Activated effector memory CD4-positive, alpha-beta T cell treated with Interleukin-2 at 50 U/mL for 16 hours (primary cell): ENCODE measurements around the gene KRTAP2-4.
"Not testable (repeated sequence)": the region's sequence is repeated elsewhere in the genome, so short reads cannot be mapped to it uniquely, and the experiment has no call there.

ENCODE experiments used
- DNase-seq: peaks from one replicate; pipeline ENCODE4 v3.0.0-alpha.2; 2020

Gene KRTAP2-4

DNA sequence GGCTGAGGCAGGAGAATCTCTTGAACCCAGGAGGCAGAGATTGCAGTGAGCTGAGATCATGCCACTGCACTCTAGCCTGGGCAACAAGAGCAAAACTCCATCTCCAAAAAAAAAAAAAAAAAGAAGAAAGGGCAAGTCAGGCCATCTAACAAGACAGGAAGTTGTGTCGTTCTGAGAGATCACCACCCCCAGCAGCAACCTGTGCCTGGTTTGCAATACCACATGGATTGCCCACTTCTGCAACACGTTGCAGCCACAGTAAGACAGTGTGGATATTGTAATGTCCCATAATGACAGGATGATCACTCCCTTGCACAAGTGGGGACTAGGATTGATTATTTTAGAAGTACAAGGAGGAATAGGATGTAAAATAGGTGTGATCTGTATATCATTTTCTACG lies 3.4 kb upstream of the KRTAP2-4 start:
- DNase-seq = no peak

DNA sequence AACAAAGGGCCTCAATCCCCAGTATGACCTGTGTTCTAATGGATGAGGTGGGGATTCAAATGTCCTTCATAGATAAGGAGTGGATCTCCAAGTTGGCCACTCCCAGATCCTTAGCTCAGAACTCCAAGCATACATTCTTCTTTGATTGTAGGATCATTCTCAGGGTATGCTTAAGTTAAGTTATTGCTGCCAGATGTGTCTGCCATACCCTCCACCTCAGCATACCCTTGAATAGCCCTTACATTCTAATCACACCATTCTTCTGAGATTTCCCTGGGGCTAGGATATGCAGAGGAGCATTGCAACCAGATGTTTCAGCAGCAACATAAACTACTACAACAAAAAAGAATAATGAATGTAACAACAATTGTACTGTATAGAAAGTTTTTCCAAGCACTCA lies 1.6 kb upstream of the KRTAP2-4 start:
- no peak for DNase-seq

DNA sequence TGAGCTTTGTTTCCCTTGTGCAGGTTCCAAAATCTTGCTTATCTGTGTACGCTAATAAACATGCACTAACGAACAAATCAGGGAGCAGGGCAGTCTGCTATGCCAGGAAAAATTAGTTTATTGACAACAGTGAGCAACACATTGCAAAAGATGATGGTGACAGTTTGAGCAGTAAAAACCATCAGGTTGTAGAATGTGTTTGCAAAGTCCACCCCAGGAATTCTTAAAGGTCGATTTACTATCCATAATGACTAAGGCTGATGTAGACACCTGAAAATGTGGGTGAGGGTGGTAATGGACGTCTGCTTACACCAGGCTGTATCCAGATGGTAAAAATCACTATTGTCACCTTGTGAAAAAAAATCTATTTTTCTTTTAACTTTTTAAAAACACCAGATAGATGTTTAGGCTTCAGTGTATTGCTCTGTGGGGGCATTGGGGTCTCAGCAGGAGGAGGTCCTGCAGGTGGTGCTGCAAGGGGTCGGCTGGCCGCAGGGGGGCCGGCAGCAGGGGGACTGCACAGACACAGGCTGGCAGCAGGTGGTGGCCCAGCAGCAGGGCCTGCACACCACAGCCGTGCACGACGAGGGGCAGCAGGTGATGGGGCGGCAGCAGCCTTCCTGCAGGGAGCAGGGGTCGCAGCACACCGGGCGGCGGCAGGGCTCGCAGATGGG lies 526 bp downstream of the KRTAP2-4 start:
- DNase-seq = not testable (repeated sequence)

DNA sequence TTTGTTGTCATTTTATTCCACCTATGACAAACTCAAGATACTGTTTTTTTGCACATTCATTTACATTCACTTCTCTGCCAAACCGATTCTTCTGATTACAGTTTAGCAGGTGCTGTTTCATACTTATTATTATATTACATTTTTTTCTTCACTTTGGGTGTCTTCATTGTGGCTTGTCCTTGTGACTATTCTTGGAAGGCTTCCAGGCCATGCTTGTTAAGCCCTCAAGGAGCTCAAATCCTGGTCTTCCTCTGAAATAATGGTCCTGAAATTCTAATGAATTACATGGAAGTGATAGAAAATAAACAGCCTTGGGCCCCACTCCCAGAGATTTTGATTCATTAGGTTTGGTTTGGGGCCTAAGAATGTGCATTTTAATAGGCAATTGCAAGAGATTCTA lies 1.4 kb downstream of the KRTAP2-4 start:
- DNase-seq = no peak

DNA sequence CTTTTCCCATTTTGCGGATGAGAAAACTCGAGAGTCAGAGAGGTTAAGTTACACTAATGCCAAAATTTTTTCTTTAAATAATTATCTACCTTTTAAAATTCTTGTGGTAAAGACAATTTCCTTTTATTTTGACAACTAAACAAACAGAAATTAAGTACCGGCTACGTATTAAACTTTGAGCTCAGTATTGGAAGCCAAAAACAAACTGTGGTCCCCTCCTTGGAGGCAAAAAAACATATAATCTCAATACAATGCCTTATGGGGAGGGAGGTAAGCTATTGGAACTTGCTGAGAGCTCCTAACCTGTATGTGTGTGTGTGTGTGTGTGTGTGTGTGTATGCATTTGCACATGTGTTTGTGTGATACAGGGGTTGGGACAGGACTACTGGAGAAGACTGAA lies 2.2 kb downstream of the KRTAP2-4 start:
- no peak for DNase-seq

DNA sequence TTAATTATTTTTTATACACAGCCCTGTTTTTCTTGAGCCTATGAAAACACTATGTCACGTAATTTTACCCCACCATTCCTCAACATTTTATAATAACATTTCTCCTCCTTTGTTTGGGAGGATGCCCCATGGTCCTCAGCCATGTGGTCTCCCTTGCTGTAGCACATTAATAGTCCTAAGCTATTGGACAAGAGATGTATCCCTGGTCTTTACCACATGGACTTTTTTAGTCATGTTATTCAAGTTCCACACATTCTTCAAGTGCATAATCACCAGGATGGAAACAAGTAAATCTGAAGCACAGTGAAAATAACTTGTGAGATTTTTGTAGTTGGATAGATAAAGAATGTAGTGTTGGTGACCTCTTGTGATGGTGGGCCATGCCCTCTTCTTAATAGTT lies 3.7 kb downstream of the KRTAP2-4 start:
- DNase-seq = no peak

DNA sequence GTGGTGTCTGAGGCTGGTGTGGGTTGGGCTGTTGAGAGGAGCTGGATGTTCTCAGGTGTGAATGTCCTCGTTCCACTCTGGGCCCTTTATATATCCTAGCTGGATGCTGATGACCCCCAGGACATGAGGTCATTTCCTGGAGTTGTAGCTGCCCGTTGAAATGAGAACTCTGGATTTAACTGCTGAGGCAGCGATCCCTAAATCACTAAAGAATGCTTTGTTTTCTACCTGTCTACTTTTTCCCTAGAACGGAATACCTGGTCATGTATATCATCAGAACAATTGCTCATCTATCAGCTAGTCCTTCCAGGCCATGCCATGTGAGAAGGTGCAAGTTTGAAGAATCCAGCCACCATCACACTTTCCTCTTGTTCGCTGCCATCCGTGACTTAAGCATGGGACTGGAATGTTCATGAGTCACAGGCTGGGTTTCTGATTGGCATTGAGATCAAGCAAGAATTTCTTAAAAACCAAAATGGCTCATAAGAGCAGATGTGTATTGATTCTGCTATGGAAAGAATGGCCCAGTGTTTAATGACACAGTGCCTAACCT lies 5.6 kb downstream of the KRTAP2-4 start, which contains the start of gene KRTAP2-3:
TSS of gene KRTAP2-3 (minus strand) at position 63 of the 553 bp plus-strand sequence. CDS start 64 bp downstream, outside the sequence.
- DNase-seq = no peak

DNA sequence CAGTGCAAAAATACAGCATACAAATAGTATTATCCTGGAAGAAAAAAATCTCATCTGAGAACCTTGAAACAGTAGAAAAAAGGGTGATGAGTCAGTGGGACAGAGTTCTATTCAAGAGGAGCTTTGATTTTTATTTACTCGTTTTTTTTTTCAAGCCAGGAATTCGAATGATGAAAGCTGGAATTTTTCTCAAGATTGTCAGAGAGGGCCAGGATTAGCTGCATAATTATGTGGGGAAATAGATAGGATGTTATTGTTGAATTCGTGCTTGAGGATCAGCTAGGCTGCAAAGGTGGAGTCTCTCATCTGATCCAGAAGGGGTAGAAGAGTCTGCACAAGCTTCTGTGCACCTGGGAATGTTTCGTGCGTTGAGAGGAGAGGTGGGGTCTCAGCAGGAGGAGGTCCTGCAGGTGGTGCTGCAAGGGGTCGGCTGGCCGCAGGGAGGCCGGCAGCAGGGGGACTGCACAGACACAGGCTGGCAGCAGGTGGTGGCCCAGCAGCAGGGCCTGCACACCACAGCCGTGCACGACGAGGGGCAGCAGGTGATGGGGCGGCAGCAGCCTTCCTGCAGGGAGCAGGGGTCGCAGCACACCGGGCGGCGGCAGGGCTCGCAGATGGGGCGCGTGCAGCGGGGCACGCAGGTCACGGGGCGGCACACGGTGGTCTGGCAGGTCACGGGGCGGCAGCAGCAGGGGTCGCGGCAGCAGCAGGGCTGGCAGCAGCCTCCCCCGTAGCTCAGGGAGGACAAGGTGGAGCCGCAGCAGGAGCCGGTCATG lies 6.2 kb downstream of the KRTAP2-4 start:
- DNase-seq = not testable (repeated sequence)

DNA sequence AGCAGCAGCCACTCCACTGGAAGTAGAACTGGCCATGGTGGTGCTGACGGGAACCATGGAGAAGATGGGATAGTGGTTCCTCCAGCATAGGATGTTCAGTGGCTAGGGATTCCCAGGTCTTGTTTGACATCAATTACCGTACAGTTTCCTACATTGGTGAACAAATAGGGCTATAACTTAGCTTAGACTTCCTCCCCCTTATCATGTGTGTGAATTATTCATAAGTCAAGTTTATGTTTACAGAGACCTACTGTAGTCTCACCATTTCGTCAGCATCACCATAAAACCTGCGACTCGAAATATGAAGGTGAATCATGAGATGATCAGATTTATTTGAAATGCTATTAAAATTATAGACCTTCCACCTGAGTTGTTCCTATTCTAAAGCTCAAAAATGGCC lies 6.9 kb downstream of the KRTAP2-4 start:
- no peak for DNase-seq

DNA sequence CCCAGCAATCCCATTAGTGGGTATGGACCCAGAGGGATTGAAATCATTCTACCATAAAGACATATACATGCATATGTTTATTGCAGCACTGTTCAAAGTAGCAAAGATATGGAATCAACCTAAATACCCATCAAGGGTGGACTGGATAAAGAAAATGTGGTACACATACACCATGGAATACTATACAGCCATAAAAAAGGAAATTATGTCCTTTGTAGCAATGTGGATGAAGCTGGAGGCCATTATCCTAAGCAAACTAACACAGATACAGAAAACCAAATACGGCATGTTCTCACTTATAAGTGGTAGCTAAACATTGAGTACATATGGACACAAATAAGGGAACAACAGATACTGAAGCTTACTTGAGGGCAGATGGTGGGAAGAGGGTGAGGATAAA lies 8.1 kb downstream of the KRTAP2-4 start:
- no peak for DNase-seq

DNA sequence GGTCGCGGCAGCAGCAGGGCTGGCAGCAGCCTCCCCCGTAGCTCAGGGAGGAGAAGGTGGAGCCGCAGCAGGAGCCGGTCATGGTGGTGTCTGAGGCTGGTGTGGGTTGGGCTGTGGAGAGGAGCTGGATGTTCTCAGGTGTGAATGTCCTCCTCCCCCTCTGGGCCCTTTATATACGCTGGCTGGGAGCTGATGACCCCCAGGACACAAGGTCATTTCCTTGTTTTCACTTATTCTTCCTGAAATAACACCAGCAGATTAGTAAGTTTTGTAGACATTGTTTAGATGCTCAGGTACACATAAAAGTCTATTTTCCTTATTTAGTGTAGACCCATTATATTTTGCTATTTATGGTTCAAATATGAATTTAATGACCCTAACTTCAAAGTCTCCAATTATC lies 10.5 kb downstream of the KRTAP2-4 start, which contains the start of gene KRTAP2-2:
TSS of gene KRTAP2-2 (minus strand) at position 101 of the 400 bp plus-strand sequence. CDS start at position 82, 19 bp downstream.
- not testable (repeated sequence) for DNase-seq

DNA sequence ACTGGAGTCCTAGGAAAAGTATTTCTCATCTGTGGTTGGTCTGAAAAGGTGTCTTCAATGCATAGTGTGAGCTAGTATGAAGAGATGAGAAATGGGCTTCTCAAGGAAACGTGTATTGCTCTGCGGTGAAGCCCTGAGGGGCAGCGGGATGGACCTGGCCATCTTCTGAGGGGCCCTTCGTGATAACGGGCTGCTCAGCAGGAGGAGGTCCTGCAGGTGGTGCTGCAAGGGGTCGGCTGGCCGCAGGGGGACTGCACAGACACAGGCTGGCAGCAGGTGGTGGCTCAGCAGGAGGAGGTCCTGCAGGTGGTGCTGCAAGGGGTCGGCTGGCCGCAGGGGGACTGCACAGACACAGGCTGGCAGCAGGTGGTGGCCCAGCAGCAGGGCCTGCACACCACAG lies 11.1 kb downstream of the KRTAP2-4 start:
- not testable (repeated sequence) for DNase-seq

DNA sequence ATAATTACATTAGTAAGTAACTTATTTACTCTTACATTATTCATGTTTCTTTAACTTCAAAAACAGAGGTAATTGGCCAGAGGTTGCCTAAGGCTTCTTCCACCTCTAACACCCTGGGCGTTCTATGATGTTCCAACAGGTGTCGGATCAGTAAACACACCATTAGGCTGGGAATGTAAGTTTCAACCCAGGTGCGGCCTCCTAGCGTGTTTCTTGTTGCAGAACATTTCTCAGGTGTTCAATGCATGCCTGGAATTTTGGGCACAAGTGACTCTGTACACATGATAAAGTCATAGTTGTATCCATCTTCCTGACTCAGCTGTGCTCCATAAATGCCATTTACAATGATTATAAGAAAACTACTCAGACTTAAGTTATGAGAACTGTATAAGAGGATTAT lies 11.7 kb downstream of the KRTAP2-4 start:
- DNase-seq = no peak

DNA sequence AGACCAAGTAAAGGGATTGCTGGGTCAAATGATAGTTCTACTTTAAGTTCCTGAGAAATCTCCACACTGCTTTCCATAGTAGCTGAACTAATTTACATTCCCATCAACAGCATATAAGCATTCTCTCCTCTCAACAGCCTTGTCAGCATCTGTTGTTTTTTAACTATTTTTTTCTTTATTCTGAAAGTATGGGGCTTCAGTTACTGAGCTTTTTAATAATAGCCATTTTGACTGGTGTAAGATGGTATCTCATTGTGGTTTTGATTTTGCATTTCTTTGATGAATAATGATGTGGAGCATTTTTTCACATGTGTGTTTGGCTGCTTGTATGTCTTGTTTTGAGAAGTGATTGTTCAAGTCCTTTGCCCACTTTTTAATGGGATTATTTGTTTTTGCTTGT lies 13.1 kb downstream of the KRTAP2-4 start:
- DNase-seq = no peak

DNA sequence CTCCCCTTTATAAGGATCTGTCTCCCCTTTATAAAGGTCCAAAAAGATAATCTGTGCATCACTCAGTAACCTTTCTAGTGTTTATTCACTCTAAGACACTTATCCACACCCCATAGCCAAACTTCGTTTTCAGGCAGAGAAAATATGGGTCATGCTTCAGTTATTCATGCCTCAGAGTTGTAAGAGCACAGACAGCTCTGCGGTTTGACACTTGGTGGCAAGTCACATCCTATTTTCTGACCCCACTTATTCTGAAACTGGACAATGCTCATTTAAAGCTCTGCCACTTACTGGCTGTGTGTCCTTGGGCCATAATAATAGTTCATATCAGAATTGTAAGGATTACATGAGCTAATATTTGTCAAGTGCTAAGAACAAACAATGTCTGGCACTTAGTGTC lies 16.6 kb downstream of the KRTAP2-4 start:
- DNase-seq = no peak

DNA sequence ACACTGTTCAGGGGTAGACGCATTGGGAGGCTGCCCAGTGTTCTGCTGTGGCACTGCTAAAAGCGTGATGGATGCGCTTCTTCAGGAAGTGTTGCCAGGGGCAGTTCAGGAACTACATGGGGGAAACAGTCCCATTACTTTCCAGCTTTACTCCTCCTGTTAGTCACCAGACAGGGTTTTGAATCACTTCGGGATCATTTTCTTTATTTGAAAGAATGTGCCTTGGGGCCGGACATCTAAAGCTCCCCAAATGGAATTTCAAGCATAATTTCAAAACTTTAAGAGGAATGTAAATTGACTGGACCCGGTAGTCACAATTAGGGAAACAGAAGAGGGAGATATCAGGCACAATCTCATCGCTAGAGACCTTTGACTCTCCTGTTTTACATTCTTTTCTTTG lies 17.2 kb downstream of the KRTAP2-4 start:
- DNase-seq = no peak

DNA sequence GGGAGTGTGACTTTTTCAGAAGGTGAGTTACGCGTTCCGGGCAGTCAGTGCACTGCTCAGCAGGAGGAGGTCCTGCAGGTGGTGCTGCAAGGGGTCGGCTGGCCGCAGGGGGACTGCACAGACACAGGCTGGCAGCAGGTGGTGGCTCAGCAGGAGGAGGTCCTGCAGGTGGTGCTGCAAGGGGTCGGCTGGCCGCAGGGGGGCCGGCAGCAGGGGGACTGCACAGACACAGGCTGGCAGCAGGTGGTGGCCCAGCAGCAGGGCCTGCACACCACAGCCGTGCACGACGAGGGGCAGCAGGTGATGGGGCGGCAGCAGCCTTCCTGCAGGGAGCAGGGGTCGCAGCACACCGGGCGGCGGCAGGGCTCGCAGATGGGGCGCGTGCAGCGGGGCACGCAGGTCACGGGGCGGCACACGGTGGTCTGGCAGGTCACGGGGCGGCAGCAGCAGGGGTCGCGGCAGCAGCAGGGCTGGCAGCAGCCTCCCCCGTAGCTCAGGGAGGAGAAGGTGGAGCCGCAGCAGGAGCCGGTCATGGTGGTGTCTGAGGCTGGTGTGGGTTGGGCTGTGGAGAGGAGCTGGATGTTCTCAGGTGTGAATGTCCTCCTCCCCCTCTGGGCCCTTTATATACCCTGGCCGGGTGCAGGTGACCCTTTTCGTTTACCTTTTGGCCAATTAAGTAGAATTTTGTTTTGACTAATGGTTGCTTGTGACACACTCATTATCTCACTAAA lies 18.8 kb downstream of the KRTAP2-4 start, which contains the start of gene KRTAP2-1:
TSS of gene KRTAP2-1 (minus strand) at position 582 of the 731 bp plus-strand sequence. CDS start at position 533, 49 bp downstream.
- not testable (repeated sequence) for DNase-seq

DNA sequence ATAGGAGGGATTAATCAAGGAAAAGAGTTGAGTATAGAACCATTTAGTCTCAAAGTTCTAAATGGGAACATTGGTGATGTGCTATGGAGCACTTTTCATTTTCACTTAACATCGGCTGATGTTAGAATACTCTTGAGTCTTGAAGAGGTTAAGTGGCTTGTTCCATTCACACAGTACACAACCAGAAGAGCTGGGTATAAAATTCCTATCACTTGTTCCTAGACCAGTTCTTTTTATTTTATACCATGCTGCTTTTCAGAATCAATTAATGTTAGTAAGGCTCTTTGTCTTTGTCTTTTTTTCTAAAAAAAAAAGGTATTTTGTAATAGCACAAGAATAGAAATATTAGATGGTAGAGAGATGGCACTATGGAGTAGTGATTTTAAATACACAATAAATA lies 22.7 kb downstream of the KRTAP2-4 start:
- no peak for DNase-seq

DNA sequence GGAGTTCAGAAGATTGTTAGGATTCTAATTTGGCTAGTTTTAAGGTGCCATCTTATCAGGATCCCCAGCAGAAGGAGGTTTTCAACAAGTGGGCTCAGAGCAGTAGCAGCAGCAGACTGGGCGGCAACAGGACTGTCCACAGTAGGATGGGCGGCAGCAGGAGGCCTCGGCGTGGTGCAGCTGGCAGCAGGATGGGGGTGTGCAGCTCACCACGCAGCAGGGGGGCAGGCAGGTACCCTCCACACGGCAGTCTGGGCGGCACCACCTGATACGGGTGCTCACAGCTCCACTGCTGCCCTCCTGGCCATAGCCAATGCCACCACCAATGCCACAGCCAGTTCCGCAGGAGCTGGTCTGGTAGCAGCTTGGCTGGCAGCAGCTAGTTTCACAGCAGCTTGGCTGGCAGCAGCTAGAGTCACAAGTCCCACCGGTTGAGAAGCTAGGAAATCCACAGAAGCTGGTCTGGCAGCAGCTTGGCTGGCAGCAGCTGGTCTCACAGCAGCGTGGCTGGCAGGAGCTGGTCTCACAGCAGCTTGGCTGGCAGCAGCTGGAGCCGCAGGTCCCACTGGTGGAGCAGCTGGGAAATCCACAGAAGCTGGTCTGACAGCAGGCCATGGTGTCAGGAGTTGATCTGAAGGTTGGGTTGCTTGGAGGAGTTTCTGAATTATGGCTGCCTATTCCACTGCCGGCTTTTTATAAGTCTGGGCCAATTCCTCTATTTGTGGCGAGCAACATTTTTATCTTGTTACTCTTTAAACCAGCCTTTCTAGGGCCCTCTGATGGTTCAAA lies 24.7 kb downstream of the KRTAP2-4 start, which contains the start of gene KRTAP1-1:
TSS of gene KRTAP1-1 (minus strand) at position 668 of the 789 bp plus-strand sequence. CDS start at position 615, 53 bp downstream.
- DNase-seq = not testable (repeated sequence)

DNA sequence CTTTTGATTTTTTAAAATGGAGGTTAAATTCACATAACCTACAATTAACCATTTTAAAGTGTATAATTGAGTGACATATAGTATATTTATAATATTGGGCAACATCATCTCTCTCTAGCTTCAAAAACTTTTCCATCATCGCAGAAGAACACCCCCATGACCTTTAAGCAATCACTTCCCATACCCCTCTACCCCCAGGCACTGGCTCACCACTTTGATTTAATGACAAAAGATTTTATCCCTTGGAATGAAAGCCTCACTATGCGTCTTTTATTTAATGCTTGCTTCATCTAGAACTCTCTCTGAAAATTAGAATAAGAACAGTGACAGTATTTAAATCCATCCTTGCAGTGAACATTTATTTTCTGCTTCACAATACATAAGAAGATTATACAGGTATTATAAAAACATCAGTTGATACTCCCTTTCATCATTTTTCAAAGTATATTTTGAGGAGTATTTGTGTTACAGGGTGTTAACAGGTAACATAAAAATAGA lies 27.8 kb downstream of the KRTAP2-4 start:
- no peak for DNase-seq

DNA sequence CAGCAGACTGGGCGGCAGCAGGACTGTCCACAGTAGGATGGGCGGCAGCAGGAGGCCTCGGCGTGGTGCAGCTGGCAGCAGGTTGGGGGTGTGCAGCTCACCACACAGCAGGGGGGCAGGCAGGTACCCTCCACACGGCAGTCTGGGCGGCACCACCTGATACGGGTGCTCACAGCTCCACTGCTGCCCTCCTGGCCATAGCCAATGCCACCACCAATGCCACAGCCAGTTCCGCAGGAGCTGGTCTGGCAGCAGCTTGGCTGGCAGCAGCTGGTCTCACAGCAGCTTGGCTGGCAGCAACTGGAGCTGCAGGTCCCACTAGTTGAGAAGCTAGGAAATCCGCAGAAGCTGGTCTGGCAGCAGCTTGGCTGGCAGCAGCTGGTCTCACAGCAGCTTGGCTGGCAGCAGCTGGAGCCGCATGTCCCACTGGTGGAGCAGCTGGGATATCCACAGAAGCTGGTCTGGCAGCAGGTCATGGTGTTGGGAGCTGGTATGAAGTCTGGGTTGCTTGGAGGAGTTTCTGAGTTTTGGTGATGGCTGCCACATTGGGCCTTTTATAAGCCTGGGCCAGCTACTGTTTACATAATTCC lies 31.2 kb downstream of the KRTAP2-4 start, which contains the start of gene KRTAP1-3:
TSS of gene KRTAP1-3 (minus strand) at position 529 of the 590 bp plus-strand sequence. CDS start at position 476, 53 bp downstream.
- not testable (repeated sequence) for DNase-seq
